HepG2 (cell line): ENCODE results near the gene MAVS. TPM values are rescaled to one million over a fixed set of nuclear protein-coding genes. Genes with fewer than 3 reads are reported as not detected.

ENCODE experiments used
- ARNTL ChIP-seq: sonication (generic); formaldehyde crosslinking; IDR thresholded peaks from 2 replicates; pipeline ENCODE4 v1.4.0; 2020; ENCODE audit warnings: mild to moderate bottlenecking, missing genetic modification reagents
- NFAT5 ChIP-seq: sonication (generic); formaldehyde crosslinking; IDR thresholded peaks from 2 replicates; pipeline ENCODE4 v1.4.0; 2020; ENCODE audit warnings: missing genetic modification reagents
- PPARG ChIP-seq: conservative IDR thresholded peaks from 2 replicates; pipeline ENCODE4 v1.6.1; 2016; ENCODE audit warnings: missing biosample characterization, missing genetic modification reagents
- RELA ChIP-seq: sonication (generic); formaldehyde crosslinking; IDR thresholded peaks from 2 replicates; pipeline ENCODE4 v1.4.0; 2020; ENCODE audit warnings: missing genetic modification reagents
- SIN3B ChIP-seq: fragments of 150-350 bp; IDR thresholded peaks from 2 replicates; pipeline ENCODE4 v1.6.1; 2014; ENCODE audit warnings: low read length
- SMAD1 ChIP-seq: sonication (generic); formaldehyde crosslinking; IDR thresholded peaks from 2 replicates; pipeline ENCODE4 v1.4.0; 2020; ENCODE audit warnings: missing genetic modification reagents, low read depth, mild to moderate bottlenecking, borderline replicate concordance
- SP140L ChIP-seq: sonication (generic); formaldehyde crosslinking; IDR thresholded peaks from 2 replicates; pipeline ENCODE4 v1.4.0; 2020; ENCODE audit warnings: missing genetic modification reagents, borderline replicate concordance
- ZBTB44 ChIP-seq: sonication (generic); formaldehyde crosslinking; IDR thresholded peaks from 2 replicates; pipeline ENCODE4 v1.4.0; 2020; ENCODE audit warnings: missing genetic modification reagents
- ZNF646 ChIP-seq: sonication (generic); formaldehyde crosslinking; IDR thresholded peaks from 2 replicates; pipeline ENCODE4 v1.9.0; 2021; ENCODE audit warnings: mild to moderate bottlenecking, missing genetic modification reagents
- polyA plus RNA-seq, 8 experiments: library from polyadenylated mRNA; depleted of rRNA in 3 of 8; stranded (reverse) in 7 of 8; unstranded in 1 of 8; fragments of >200 nt; fragmentation: Illumina TruSeq in 4 of 8; extraction: Trizol in 4 of 8; gene quantifications; 2 replicates each; pipeline versions ENCODE4 v1.2.1 to v1.2.3, GENCODE V29; 2011 to 2016; ENCODE audit warnings: low read depth in 4 of 8, missing spikeins in 1 of 8, mixed read lengths in 1 of 8; ENCODE audit not compliant: insufficient read depth in 1 of 8
- total RNA-seq, 5 experiments: library from RNA; depleted of rRNA; stranded (reverse); fragments of >200 nt; fragmentation: Illumina TruSeq; extraction: Trizol; gene quantifications; 2 replicates each; pipeline ENCODE4 v1.2.3, GENCODE V29; 2016; ENCODE audit warnings: low read depth in 1 of 5
- TF ChIP-seq, protein P1 (sequence below): sonication (generic); formaldehyde crosslinking; IDR thresholded peaks from 2 replicates; pipeline ENCODE4 v1.4.0; 2020; ENCODE audit warnings: low read depth, missing genetic modification reagents

Gene MAVS
- total and polyA plus RNA-seq, 2 of the 13 experiments (the other 11 are each of a cell fraction or from before 2014, with no cell fraction given): 27.3 to 36.6 TPM

- TF ChIP-seq NFAT5 (CRISPR knock-in tag) (no peak), PPARG (CRISPR knock-in tag) (peak; percentile 75), SIN3B (0 out of 2 replicates have a peak, but pooled peaks have one; percentile 23), ARNTL (no peak; the same call in 1 of the 2 replicates), ZNF646 (CRISPR knock-in tag) (no peak), RELA (CRISPR knock-in tag) (peak; percentile 40), SP140L (no peak; the same call in 1 of the 2 replicates), SMAD1 (peak; percentile 91), ZBTB44 (peak; percentile 73)
- TF ChIP-seq, protein P1, sequence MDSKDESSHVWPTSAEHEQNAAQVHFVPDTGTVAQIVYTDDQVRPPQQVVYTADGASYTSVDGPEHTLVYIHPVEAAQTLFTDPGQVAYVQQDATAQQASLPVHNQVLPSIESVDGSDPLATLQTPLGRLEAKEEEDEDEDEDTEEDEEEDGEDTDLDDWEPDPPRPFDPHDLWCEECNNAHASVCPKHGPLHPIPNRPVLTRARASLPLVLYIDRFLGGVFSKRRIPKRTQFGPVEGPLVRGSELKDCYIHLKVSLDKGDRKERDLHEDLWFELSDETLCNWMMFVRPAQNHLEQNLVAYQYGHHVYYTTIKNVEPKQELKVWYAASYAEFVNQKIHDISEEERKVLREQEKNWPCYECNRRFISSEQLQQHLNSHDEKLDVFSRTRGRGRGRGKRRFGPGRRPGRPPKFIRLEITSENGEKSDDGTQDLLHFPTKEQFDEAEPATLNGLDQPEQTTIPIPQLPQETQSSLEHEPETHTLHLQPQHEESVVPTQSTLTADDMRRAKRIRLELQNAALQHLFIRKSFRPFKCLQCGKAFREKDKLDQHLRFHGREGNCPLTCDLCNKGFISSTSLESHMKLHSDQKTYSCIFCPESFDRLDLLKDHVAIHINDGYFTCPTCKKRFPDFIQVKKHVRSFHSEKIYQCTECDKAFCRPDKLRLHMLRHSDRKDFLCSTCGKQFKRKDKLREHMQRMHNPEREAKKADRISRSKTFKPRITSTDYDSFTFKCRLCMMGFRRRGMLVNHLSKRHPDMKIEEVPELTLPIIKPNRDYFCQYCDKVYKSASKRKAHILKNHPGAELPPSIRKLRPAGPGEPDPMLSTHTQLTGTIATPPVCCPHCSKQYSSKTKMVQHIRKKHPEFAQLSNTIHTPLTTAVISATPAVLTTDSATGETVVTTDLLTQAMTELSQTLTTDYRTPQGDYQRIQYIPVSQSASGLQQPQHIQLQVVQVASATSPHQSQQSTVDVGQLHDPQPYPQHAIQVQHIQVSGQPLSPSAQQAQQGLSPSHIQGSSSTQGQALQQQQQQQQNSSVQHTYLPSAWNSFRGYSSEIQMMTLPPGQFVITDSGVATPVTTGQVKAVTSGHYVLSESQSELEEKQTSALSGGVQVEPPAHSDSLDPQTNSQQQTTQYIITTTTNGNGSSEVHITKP (CRISPR knock-in tag): 0 out of 2 replicates have a peak, but pooled peaks have one; percentile 16
Measured at GRCh38 chr20:3888622-3889488, 42.2 kb downstream of the MAVS start, which contains the start of gene PANK2 (continued).
